ENCODE results near the gene DOLPP1.

The DOLPP1 gene

DNA sequence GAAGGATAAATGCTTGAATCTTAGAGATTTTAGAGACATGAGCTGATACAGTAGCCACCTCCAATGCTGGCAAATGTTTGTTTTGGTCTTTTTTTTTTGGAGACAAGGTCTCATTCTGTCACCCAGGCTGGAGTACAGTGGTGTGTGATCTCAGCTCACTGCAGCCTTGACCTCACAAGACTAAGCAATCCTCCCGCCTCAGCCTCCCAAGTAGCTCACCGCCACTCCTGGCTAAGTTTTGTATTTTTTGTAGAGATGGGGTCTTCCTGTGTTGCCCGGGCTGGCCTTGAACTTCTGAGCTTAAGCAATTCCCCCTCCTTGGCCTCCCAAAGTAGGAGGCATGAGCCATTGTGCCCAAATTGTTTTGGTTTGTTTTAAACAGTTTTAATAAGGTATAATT lies 6.8 kb upstream of the DOLPP1 start:
- H4K20me1 ChIP-seq (ENCODE audit: insufficient read depth, low read length), result no peaks in the 10 kb centered on the region
- no peak overlapping the region for H3K4me3 ChIP-seq (ENCODE audit: low read length)
- no peaks in the 10 kb centered on the region for H3K9me3 ChIP-seq (ENCODE audit: insufficient read depth, low read length)
- TF ChIP-seq EZH2phosphoT487 (IDR thresholded peaks at IDR 0.05; ENCODE audit: low read depth), result no peak
- TF ChIP-seq, protein P1, sequence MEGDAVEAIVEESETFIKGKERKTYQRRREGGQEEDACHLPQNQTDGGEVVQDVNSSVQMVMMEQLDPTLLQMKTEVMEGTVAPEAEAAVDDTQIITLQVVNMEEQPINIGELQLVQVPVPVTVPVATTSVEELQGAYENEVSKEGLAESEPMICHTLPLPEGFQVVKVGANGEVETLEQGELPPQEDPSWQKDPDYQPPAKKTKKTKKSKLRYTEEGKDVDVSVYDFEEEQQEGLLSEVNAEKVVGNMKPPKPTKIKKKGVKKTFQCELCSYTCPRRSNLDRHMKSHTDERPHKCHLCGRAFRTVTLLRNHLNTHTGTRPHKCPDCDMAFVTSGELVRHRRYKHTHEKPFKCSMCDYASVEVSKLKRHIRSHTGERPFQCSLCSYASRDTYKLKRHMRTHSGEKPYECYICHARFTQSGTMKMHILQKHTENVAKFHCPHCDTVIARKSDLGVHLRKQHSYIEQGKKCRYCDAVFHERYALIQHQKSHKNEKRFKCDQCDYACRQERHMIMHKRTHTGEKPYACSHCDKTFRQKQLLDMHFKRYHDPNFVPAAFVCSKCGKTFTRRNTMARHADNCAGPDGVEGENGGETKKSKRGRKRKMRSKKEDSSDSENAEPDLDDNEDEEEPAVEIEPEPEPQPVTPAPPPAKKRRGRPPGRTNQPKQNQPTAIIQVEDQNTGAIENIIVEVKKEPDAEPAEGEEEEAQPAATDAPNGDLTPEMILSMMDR (IDR thresholded peaks at IDR 0.05; ENCODE audit: low read depth, low read length), result no peak
- H3K79me2 ChIP-seq (ENCODE audit: low read length), result no peaks in the 10 kb centered on the region
- H3K4me2 ChIP-seq (ENCODE audit: low read length), result no peak overlapping the region
- H2AFZ ChIP-seq (ENCODE audit: low read depth, low read length), result no peak overlapping the region
- H3K27me3 ChIP-seq (ENCODE audit: low read depth, low read length), result no peaks in the 10 kb centered on the region
- no peak overlapping the region for H3K9ac ChIP-seq (ENCODE audit: low read length)
- H3K4me1 ChIP-seq (ENCODE audit: low read length), result no peaks in the 10 kb centered on the region
- no peaks in the 10 kb centered on the region for H3K36me3 ChIP-seq (replicated peaks; ENCODE audit: low read depth, low read length)
- H3K27ac ChIP-seq (ENCODE audit: low read length), result no peak overlapping the region

DNA sequence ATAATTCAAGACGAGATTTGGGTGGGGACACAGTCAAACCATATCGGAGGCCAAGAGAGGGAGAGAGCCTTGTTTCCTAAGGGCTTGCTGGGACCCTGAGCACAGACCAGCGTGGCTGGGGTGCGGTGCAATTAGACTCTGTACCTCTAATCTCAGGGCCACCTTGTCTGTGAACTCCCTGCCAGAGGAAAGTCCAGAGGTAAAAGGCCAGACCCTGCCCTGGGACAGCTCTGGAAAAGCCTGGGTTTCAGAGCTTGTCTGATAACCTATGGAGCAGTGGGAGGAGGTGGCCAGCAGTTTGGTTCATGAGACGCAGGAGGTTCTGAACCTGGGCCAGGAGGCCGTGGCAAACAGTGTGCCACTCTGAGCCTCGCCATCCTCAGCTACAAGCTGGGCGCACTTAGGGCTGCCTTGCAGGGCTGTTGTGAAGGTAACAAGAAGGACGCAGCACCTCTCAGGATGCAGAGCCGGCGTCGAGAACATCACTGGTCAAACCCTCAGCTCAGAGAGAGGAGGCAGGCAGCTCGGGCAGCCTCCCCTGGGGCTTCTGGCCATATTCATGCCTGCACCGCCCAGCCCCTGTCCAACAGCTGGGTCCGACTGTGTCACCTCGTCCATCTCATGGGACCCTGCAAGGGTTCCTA lies 4.8 kb upstream of the DOLPP1 start:
- no peak overlapping the region for H2AFZ ChIP-seq (ENCODE audit: low read depth, low read length)
- no peaks in the 10 kb centered on the region for H4K20me1 ChIP-seq (ENCODE audit: insufficient read depth, low read length)
- H3K36me3 ChIP-seq (replicated peaks; ENCODE audit: low read depth, low read length), result no peaks in the 10 kb centered on the region
- TF ChIP-seq EZH2phosphoT487 (IDR thresholded peaks at IDR 0.05; ENCODE audit: low read depth), result no peak
- TF ChIP-seq, protein P1 (IDR thresholded peaks at IDR 0.05; ENCODE audit: low read depth, low read length), result no peak
- no peak overlapping the region for H3K4me3 ChIP-seq (ENCODE audit: low read length)
- no peak overlapping the region for H3K9ac ChIP-seq (ENCODE audit: low read length)
- peaks cover 2% of the 10 kb centered on the region; the same call in 1 of the 2 replicates for H3K4me1 ChIP-seq (ENCODE audit: low read length)
- H3K27ac ChIP-seq (ENCODE audit: low read length), result no peak overlapping the region
- H3K9me3 ChIP-seq (ENCODE audit: insufficient read depth, low read length), result no peaks in the 10 kb centered on the region
- H3K27me3 ChIP-seq (ENCODE audit: low read depth, low read length), result no peaks in the 10 kb centered on the region
- H3K79me2 ChIP-seq (ENCODE audit: low read length), result no peaks in the 10 kb centered on the region
- H3K4me2 ChIP-seq (ENCODE audit: low read length), result no peak overlapping the region

DNA sequence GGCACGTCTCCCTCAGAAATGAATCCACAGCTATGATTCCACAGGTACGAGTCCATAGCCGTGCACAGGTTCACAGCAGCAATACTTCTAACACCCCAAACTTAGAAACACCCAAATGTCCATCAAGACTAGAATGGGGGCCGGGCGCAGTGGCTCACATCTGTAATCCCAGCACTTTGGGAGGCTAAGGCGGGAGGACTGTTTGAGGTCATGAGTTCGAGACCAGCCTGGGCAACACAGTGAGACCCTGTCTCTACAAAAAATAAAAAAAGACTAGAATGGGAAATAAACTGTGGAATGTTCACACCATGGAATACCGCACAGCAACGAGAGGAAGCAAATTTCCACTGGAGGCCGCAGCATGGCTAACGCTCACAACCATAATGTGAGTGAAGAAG lies 4.3 kb upstream of the DOLPP1 start:
- Histone ChIP-seq H3K4me3 (ENCODE audit: low read length) (no peak overlapping the region), H3K9me3 (ENCODE audit: insufficient read depth, low read length) (no peaks in the 10 kb centered on the region), H3K36me3 (replicated peaks; ENCODE audit: low read depth, low read length) (no peaks in the 10 kb centered on the region), H3K9ac (ENCODE audit: low read length) (no peak overlapping the region), H2AFZ (ENCODE audit: low read depth, low read length) (no peak overlapping the region), H3K27ac (ENCODE audit: low read length) (no peak overlapping the region), H3K4me2 (ENCODE audit: low read length) (no peak overlapping the region), H4K20me1 (ENCODE audit: insufficient read depth, low read length) (no peaks in the 10 kb centered on the region), H3K27me3 (ENCODE audit: low read depth, low read length) (no peaks in the 10 kb centered on the region), H3K4me1 (ENCODE audit: low read length) (peaks cover 2% of the 10 kb centered on the region; the same call in 1 of the 2 replicates), H3K79me2 (ENCODE audit: low read length) (peaks cover 3% of the 10 kb centered on the region)
- TF ChIP-seq EZH2phosphoT487 (IDR thresholded peaks at IDR 0.05; ENCODE audit: low read depth), result no peak
- TF ChIP-seq, protein P1 (IDR thresholded peaks at IDR 0.05; ENCODE audit: low read depth, low read length), result no peak

DNA sequence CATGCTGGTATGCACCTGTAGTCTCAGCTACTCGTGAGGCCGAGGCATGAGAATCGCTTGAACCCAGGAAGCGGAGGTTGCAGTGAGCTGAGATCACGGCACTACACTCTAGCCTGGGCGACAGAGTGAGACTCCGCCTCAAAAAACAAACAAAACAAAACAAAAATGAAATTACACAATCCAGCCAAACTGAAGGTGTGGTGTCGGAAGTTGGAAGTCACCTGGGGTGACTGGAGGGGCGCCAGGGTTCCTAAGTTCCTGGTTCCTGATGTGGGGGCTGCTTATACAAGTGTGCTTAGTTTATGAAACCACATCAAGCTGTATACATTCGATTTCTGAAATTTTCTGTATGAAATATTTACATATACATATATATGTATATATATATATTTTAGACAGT lies 3.7 kb upstream of the DOLPP1 start:
- H3K9ac ChIP-seq (ENCODE audit: low read length), result no peak overlapping the region
- H3K4me2 ChIP-seq (ENCODE audit: low read length), result no peak overlapping the region
- no peak overlapping the region for H3K4me3 ChIP-seq (ENCODE audit: low read length)
- no peak overlapping the region for H2AFZ ChIP-seq (ENCODE audit: low read depth, low read length)
- H3K36me3 ChIP-seq (replicated peaks; ENCODE audit: low read depth, low read length), result no peaks in the 10 kb centered on the region
- H3K79me2 ChIP-seq (ENCODE audit: low read length), result peaks cover 9% of the 10 kb centered on the region
- no peaks in the 10 kb centered on the region for H4K20me1 ChIP-seq (ENCODE audit: insufficient read depth, low read length)
- no peaks in the 10 kb centered on the region for H3K27me3 ChIP-seq (ENCODE audit: low read depth, low read length)
- TF ChIP-seq, protein P1 (IDR thresholded peaks at IDR 0.05; ENCODE audit: low read depth, low read length), result no peak
- no peak for TF ChIP-seq EZH2phosphoT487 (IDR thresholded peaks at IDR 0.05; ENCODE audit: low read depth)
- H3K27ac ChIP-seq (ENCODE audit: low read length), result no peak overlapping the region
- peaks cover 8% of the 10 kb centered on the region for H3K4me1 ChIP-seq (ENCODE audit: low read length)
- H3K9me3 ChIP-seq (ENCODE audit: insufficient read depth, low read length), result no peaks in the 10 kb centered on the region

Measured in OCI-LY3 (cell line).